HL-60/S4 treated with phorbol 12-myristate 13-acetate at 8.2 ng/mL for 4 days and 3 days (cell line): ENCODE results near the gene HCCS.

Experiments used
- in situ Hi-C: fragments of 300-500 bp; cut with MboI; formaldehyde crosslinking; loops from 2 replicates; pipeline ENCODE4 v1.15.0; 2022; ENCODE audit warnings: low sequenced_read_pairs

The HCCS gene

GRCh38 chrX:11119313-11119943, 8.3 kb downstream of the HCCS start:
- in situ Hi-C loops, result loop anchor here (25.0 kb wide), 2 partner anchors 643 to 932 kb away; partner anchors contain the start of gene MSL3

DNA sequence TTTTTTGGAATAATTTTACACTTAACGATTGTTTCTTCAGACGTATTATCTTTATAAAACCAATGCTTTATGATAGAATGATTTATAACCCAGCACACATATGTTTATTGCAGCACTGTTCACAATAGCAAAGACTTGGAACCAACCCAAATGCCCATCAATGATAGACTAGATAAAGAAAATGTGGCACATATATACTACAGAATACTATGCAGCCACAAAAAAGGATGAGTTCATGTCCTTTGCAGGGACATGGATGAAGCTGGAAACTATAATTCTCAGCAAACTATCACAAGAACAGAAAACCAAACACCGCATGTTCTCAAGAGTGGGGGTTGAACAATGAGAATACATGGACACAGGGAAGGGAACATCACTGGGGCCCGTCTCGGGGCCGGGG, 12.0 kb downstream of the HCCS start:
- in situ Hi-C loops, result loop anchor here (25.0 kb wide), 2 partner anchors 639 to 936 kb away; partner anchors contain the start of gene MSL3

DNA sequence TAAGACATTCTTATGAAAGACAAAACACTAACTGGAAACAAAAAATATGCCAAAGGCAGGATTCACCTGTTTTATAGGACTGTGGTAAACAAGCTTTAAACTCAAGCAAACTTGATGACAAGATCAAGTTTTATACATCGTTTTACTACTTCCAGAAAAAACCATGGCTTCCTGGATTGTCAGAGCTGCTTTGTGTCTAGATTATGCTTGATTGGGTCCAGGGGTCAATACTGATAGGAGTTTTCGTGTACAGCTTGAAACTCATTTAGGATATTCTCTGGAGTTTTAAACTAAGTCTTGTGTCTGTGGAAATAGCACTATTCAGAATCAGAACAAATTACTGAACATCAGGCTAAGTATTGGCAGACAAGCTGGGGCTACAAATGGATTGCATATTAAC, 13.0 kb downstream of the HCCS start:
- in situ Hi-C loops, result loop anchor here (25.0 kb wide), 2 partner anchors 638 to 937 kb away; partner anchors contain the start of gene MSL3

DNA sequence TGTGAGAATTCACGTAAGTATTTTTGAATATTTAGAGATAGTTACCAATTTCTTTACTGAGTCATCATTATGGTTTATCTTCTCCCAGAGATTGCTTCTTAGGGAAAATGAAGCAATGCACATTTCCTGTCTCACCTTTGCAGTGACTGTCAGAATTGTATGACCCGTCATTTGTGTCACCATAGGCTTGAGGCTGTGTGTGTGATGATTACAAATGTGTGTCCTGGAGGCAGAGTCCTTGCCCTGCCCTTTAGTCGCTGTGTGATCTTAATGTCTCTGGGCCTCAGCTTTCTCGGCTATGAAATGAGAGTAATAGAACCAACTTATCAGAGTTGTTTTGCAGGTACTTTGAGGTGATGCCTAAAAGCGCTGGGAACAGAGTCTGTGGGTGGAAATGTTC, 13.9 kb downstream of the HCCS start:
- in situ Hi-C loops, result no loop called here

DNA sequence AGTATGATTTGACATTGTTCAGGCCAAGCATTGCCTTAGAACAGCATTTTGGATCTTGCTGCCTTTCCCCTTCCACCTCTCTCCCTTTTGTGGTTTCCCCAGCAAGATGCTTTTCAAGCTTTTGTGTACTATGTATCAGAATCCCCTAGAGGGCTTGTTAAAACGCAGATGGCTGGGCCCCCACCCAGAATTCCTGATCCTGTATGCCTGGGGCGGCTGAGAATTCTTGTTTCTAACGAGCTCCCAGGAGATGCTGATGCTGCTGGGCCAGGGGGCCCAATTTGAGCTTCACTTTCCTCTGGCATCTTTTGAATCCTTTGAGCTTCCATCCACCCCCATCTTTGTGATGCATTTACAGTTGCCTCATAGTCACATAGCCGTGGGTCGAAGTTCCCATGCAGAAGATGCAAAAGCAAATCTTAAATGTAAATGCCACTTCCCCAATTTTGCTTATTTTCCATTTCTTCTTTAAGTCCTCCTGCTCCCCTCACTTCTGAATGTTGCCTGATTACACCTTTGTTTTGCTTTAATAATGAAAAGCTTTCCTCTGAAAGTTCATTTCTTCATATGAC, 18.5 kb downstream of the HCCS start:
- in situ Hi-C loops, result no loop called here

DNA sequence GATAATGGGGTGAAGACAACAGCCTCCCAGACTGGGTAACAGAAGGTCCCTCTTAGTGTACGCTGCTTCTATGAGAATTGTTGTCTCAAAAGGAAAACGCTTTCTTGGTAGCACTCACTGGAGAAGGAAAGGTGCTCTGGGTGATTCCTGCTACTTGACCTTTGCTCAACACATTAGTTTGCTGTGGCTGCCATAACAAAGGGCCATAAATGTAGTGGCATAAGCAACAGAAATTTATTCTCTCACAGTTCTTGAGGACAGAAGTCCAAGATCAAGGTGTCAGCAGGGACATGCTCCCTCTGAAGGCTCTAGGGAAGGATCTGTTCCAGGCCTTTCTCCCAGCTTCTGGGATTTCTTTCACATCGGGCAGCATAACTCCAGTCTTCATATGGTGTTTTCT, 19.0 kb downstream of the HCCS start:
- in situ Hi-C loops, result no loop called here

DNA sequence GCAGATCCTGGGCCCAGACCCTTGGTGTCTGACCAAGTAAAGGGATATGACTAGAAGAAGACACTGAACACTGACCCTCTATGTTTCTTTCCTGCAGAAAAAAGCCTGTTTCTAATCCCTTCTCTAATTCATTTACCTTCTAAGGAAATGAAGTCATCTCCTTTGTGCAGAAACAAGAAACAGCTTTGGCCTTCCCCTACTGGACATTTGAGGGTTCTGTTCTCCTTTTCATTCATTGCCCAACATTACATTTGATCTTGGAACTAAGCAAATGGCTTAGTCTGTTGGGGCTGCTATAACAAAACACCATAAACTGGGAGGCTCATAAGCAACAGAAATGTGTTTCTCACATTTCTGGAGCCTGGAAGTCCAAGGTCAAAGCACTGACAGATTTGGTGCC, 20.0 kb downstream of the HCCS start:
- in situ Hi-C loops, result no loop called here

GRCh38 chrX:11135564-11136185, 24.5 kb downstream of the HCCS start:
- in situ Hi-C loops, result no loop called here

DNA sequence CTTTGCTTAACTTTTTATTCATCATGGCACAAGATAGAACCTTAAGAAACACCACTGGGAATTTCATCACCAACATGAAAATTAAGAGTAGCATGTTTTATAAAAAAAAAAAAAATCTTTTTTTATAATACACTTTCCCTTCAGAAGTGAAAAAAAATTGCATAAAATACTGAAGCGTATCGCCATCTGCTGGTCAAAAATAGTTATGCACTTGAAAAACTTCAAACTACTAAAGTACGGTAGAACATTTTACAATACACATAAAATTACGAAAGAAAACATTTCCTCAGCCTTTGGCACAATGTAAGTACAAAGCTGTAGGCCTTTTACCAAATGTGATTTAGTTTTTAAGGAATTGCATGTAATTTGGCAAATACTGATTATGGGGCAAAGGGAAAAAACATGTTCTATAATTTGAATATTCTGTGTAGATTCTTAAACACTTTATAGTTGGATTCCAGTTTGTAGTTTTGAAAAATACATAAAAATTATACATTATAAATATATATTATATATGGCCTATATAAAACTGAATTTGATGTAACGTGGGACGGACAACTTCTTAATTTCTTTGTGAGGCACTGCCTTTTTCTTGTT, 26.5 kb downstream of the HCCS start:
- in situ Hi-C loops, result no loop called here

DNA sequence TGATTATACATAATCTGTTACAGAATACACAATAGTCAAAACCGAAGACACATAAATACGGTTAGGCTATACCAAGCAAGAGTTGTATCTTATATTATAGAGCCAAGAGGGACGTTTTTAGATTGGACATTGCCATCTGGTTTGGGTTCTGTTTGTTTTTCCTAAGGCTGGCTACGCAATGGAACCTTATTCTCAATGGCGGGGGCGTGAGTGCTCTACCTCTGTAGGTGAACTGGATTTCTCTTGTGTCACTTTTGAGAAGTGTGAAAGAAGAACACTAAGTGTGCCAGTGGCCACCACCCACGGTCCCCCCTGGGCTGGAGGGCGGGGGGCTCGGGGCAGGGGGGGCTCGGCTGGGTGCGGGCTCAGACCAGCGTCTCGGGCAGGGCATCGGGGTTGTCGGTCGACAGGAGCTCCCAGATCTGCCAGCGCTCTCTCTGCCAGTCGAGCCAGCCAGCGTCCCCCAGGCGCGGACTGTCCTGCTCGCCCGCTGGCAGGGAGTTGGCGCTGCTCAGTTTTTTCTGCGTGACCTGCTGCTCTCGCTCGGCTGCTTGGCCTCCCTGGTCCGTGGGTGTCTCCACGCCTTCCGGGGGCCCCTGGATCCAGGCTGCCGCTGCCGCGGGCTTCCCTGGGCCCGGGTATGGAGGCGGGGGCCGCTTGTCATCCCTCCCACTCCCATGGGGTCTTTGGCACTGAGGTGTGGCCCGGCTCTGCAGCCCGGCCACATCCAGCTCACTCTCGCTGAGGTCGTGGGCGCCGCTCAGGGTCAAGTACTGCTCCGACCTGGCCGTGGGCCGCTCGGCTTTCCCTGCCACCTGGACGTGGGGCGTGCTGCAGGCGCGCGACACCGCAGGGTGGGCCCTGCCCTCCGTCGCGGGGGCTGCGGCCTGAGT, 27.6 kb downstream of the HCCS start:
- in situ Hi-C loops, result no loop called here

GRCh38 chrX:11143931-11144678, 33.0 kb downstream of the HCCS start:
- in situ Hi-C loops, result no loop called here

GRCh38 chrX:11146411-11146810, 35.3 kb downstream of the HCCS start:
- in situ Hi-C loops, result no loop called here

DNA sequence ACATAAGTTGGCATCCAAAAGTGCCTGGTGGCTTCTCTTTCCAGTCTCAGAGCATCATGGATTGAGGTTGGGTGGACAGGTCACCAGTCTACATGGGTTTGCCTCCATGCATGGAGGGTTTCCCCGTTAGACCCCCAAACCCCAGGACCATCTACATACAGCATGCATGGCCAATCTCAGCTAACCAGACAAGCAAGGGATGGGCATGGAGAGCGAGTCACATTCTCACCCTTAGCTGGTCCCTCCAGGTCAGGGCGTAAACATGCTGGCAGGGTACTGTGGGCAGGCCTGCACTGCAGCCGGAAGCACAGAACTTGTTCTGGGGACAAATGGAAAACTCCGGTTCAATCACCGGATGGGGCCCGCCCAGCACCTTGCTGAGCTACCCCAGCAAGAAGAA, 37.3 kb downstream of the HCCS start:
- in situ Hi-C loops, result no loop called here

GRCh38 chrX:11151799-11152559, 40.8 kb downstream of the HCCS start:
- in situ Hi-C loops, result no loop called here

DNA sequence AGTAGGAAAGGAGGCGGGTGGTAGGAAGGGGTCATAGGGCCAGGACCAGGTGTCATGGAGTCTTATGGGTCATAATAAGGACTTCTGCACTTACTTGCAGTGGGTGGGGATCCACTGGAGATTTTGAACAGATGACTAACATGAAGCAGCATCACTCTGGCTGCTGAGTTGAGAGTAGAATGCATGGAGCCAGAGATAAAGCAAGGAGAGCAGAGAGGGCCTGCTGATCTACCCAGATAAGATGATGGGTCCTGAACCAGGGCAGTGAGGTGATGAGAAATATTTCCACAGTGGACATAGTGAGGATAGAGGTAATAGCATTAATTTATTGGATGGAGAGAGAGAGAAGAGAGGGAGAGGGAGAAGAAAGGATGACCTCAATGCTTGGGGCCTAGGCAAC, 48.0 kb downstream of the HCCS start:
- in situ Hi-C loops, result no loop called here

GRCh38 chrX:11164433-11164832, 53.3 kb downstream of the HCCS start:
- in situ Hi-C loops, result no loop called here

GRCh38 chrX:11171956-11172355, 60.8 kb downstream of the HCCS start:
- in situ Hi-C loops, result no loop called here

DNA sequence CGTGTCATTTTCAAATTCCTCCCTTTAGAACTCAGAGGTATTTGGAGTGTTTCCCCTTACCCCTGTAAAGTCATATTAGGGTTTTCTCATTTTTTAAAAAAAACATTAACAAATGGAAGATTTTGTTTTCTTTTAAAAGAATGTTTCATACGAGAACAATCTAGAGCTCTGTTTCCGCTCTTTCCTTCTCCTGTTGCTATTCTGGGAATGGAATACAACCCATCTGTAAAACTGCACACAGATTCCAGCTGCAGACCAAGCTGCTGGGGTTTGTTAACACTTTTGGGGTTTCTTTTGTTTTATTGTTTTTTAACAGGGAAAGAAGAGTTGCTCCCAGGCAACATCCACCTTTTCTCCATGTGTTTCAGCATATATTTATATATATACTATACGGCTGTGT, 61.3 kb downstream of the HCCS start:
- in situ Hi-C loops, result no loop called here
